ENCODE results near the gene GORAB. TPM values are rescaled to one million over a fixed set of nuclear protein-coding genes. Genes with fewer than 3 reads are reported as not detected.

GORAB gene
- polyA plus RNA-seq, 1 donor from 2014 or later: 6.6 TPM

GRCh38 chr1:170530972-170531757 is 801 bp upstream of the GORAB start:
- H3K4me1 Mint-ChIP-seq: peaks cover 7 to 10% (median 8%) of the 10 kb centered on the region in 3 donors
- peaks cover 2% of the 10 kb centered on the region for H3K36me3 Mint-ChIP-seq
- H3K4me3 Mint-ChIP-seq: no peak overlapping the region
- H3K9me3 Mint-ChIP-seq: no peaks in the 10 kb centered on the region
- H3K27ac Mint-ChIP-seq: peak overlapping the region in 1 of 3 donors; percentile 26
- H3K27me3 Mint-ChIP-seq: peaks cover 2% of the 10 kb centered on the region

DNA sequence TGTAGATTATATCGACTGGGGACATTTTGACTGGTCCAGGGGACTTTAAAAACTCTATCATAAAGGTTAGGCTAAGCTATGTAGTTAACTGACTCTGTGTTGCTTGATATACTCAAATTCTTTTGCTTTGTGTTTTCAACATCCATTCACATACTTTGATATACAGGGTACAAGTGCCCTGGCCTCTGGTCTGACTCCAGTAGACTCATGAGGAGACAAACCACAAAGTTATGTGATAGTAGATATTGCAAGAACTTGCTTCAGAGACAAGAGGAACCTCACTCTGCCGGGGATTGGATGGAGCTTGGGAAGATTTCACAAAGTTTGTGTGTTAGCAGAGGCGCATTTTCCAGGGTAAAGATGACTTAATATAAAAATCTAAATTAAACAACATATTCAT is 1.3 kb downstream of the GORAB start:
- Mint-ChIP-seq H3K9me3 (no peaks in the 10 kb centered on the region), H3K36me3 (peaks cover 2% of the 10 kb centered on the region), H3K4me3 (no peak overlapping the region), H3K4me1 (peaks cover 9 to 10% (median 10%) of the 10 kb centered on the region in 3 donors), H3K27me3 (peaks cover 2% of the 10 kb centered on the region), H3K27ac (no peak overlapping the region)

DNA sequence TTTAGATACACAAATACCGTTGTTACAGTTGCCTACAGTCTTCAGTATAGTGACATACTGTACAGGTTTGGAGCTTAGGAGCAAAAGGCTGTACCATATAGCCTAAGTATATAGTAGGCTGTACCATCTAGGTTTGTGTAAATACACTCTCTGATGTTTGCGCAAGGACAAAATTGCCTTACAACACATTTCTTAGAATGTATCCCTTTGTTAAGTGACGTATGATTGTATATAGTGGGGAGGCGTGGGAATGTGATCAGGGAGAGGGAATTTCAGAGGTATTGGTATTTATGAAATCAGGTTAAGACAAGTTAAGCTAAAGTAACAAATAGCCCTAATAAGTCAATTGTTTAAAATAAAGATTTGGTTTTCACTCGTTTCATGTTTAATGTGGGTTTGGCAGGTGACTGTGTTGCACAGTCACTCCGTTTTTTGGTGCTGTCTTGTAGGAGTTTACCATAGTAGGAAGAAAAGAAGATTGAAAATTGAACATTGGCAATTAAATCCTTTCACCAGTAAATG is 2.7 kb downstream of the GORAB start:
- Mint-ChIP-seq H3K9me3 (no peaks in the 10 kb centered on the region), H3K4me1 (peaks cover 9 to 10% (median 10%) of the 10 kb centered on the region in 3 donors), H3K4me3 (peak overlapping the region in 2 of 4 donors; percentile 13 to 38), H3K27me3 (peaks cover 2% of the 10 kb centered on the region), H3K36me3 (peaks cover 2% of the 10 kb centered on the region), H3K27ac (no peak overlapping the region)

GRCh38 chr1:170535418-170535817 is 3.5 kb downstream of the GORAB start:
- no peak overlapping the region for H3K27ac Mint-ChIP-seq
- peaks cover 5 to 10% (median 7%) of the 10 kb centered on the region in 3 donors for H3K4me1 Mint-ChIP-seq
- peaks cover 2% of the 10 kb centered on the region for H3K27me3 Mint-ChIP-seq
- H3K36me3 Mint-ChIP-seq: peaks cover 5% of the 10 kb centered on the region
- no peaks in the 10 kb centered on the region for H3K9me3 Mint-ChIP-seq
- H3K4me3 Mint-ChIP-seq: peak overlapping the region in 1 of 4 donors; percentile 38

- Mint-ChIP-seq H3K9me3 (no peaks in the 10 kb centered on the region), H3K4me3 (no peak overlapping the region), H3K4me1 (peaks cover 5 to 10% (median 7%) of the 10 kb centered on the region in 3 donors), H3K27ac (peak overlapping the region in 1 of 3 donors; percentile 28), H3K27me3 (no peaks in the 10 kb centered on the region), H3K36me3 (peaks cover 8% of the 10 kb centered on the region)
These were observed 5.1 kb downstream of the GORAB start for GRCh38 chr1:170536924-170537551.

DNA sequence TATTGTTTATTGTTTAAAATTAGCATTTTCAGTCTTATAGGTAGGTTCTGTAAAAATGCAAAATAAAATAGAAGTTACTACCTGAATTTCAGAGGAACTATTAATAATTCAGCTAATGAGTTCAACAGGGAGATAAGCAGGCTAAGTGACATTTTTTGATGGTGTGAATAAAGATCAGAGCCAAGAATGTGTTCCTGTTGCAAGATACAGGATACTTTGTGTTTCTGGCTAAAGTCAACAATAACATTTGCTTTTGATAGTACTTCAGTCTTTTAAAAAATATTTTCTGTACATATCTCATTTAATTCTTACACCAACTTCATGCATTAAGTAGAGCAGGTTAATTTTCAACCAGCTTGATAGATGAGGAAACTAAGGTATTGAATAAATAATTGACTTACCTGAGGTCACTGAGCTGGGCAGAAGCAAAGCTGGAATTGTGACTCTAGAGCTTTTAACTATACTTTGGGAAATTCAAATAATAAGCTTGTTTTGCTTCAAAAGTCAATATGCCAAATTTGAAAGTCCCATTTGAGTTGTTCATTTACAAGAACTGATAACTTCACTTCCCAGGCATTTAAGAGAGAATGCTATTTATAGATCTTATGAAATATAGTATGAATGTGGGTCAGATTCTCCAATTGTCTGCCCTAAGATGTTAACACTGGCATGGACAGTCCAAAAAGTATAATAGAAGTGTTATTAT is 6.0 kb downstream of the GORAB start:
- peaks cover 8% of the 10 kb centered on the region for H3K36me3 Mint-ChIP-seq
- no peaks in the 10 kb centered on the region for H3K27me3 Mint-ChIP-seq
- no peak overlapping the region for H3K27ac Mint-ChIP-seq
- peaks cover 5 to 10% (median 7%) of the 10 kb centered on the region in 3 donors for H3K4me1 Mint-ChIP-seq
- no peaks in the 10 kb centered on the region for H3K9me3 Mint-ChIP-seq
- no peak overlapping the region for H3K4me3 Mint-ChIP-seq

GRCh38 chr1:170538687-170539086 is 6.7 kb downstream of the GORAB start:
- no peaks in the 10 kb centered on the region for H3K27me3 Mint-ChIP-seq
- no peak overlapping the region for H3K27ac Mint-ChIP-seq
- no peak overlapping the region for H3K4me3 Mint-ChIP-seq
- H3K36me3 Mint-ChIP-seq: peaks cover 12% of the 10 kb centered on the region
- peaks cover 5 to 10% (median 7%) of the 10 kb centered on the region in 3 donors for H3K4me1 Mint-ChIP-seq
- no peaks in the 10 kb centered on the region for H3K9me3 Mint-ChIP-seq

- H3K27ac Mint-ChIP-seq: no peak overlapping the region
These were observed 7.2 kb downstream of the GORAB start for GRCh38 chr1:170539154-170539553.

DNA sequence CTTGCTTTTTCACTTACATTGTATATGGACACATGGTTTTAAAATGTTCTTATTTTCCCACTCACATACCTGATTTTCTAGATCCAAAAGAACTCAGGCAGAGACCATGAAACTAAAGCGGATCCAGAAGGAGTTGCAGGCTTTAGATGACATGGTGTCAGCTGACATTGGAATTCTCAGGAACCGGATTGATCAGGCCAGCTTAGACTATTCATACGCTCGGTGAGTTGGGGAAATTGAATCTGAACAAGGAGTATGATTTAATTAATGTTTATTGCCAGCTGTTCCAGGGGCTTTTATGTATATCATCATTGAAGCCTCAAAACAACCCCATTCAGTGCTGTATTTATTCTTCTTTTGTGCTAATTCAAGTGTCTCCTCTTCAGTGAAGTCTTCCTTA is 12.7 kb downstream of the GORAB start:
- Mint-ChIP-seq H3K36me3 (peaks cover 32% of the 10 kb centered on the region), H3K9me3 (peaks cover 0 to 1% (median 0%) of the 10 kb centered on the region in 3 donors), H3K4me1 (no peaks in the 10 kb centered on the region), H3K4me3 (no peak overlapping the region), H3K27ac (no peak overlapping the region), H3K27me3 (no peaks in the 10 kb centered on the region)

More at GRCh38 chr1:170539154-170539553, 7.2 kb downstream of the GORAB start:
- Mint-ChIP-seq H3K36me3 (peaks cover 17% of the 10 kb centered on the region), H3K4me3 (no peak overlapping the region), H3K4me1 (peaks cover 5 to 10% (median 7%) of the 10 kb centered on the region in 3 donors), H3K27me3 (no peaks in the 10 kb centered on the region), H3K9me3 (no peaks in the 10 kb centered on the region)

- peaks cover 0 to 1% (median 0%) of the 10 kb centered on the region in 3 donors for H3K9me3 Mint-ChIP-seq
- H3K36me3 Mint-ChIP-seq: peaks cover 28% of the 10 kb centered on the region
- H3K27me3 Mint-ChIP-seq: no peaks in the 10 kb centered on the region
- H3K27ac Mint-ChIP-seq: no peak overlapping the region
- H3K4me1 Mint-ChIP-seq: no peaks in the 10 kb centered on the region
- no peak overlapping the region for H3K4me3 Mint-ChIP-seq
These were observed 13.5 kb downstream of the GORAB start for GRCh38 chr1:170545476-170545875.

- H3K9me3 Mint-ChIP-seq: peaks cover 0 to 1% (median 0%) of the 10 kb centered on the region in 3 donors
- no peak overlapping the region for H3K4me3 Mint-ChIP-seq
- no peaks in the 10 kb centered on the region for H3K4me1 Mint-ChIP-seq
- peaks cover 28% of the 10 kb centered on the region for H3K36me3 Mint-ChIP-seq
- no peaks in the 10 kb centered on the region for H3K27me3 Mint-ChIP-seq
- H3K27ac Mint-ChIP-seq: no peak overlapping the region
These were observed 15.3 kb downstream of the GORAB start for GRCh38 chr1:170547255-170547654.

GRCh38 chr1:170548497-170548896 is 16.5 kb downstream of the GORAB start:
- Mint-ChIP-seq H3K4me1 (no peaks in the 10 kb centered on the region), H3K4me3 (no peak overlapping the region), H3K27ac (no peak overlapping the region), H3K36me3 (peaks cover 28% of the 10 kb centered on the region), H3K27me3 (no peaks in the 10 kb centered on the region), H3K9me3 (peaks cover 0 to 1% (median 0%) of the 10 kb centered on the region in 3 donors)

DNA sequence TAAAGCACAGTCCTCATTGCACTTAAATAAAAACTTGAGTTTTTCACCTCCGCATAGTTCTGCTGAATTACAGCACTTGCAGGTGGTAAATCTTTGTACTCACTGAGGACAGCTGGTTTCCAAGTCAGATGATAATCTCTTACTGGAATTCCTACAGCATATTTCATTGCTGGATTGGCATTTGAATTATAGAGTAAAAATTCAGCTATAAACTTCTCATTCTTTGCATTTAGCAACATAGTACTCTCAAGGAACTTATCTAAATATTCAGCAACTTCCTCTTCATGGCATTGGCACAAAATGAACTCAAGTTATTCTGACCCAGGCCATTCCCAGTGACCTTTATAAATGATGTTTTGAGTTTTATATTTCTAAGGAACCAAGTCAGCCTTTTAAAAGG is 23.4 kb downstream of the GORAB start:
- H3K27ac Mint-ChIP-seq: no peak overlapping the region
- peaks cover 7% of the 10 kb centered on the region for H3K36me3 Mint-ChIP-seq
- peaks cover 0 to 20% (median 7%) of the 10 kb centered on the region in 3 donors for H3K9me3 Mint-ChIP-seq
- no peak overlapping the region for H3K4me3 Mint-ChIP-seq
- no peaks in the 10 kb centered on the region for H3K27me3 Mint-ChIP-seq
- H3K4me1 Mint-ChIP-seq: peaks cover 0 to 2% (median 0%) of the 10 kb centered on the region in 3 donors

- Mint-ChIP-seq H3K27ac (no peak overlapping the region), H3K4me1 (peaks cover 0 to 2% (median 0%) of the 10 kb centered on the region in 3 donors), H3K27me3 (no peaks in the 10 kb centered on the region), H3K4me3 (no peak overlapping the region), H3K9me3 (peaks cover 1 to 26% (median 7%) of the 10 kb centered on the region in 3 donors), H3K36me3 (peaks cover 5% of the 10 kb centered on the region)
These were observed 25.0 kb downstream of the GORAB start for GRCh38 chr1:170556917-170557316.

GRCh38 chr1:170558731-170559130 is 26.8 kb downstream of the GORAB start:
- Mint-ChIP-seq H3K36me3 (peaks cover 2% of the 10 kb centered on the region), H3K27ac (no peak overlapping the region), H3K4me1 (peaks cover 0 to 2% (median 0%) of the 10 kb centered on the region in 3 donors), H3K9me3 (peaks cover 1 to 26% (median 7%) of the 10 kb centered on the region in 3 donors), H3K4me3 (no peak overlapping the region), H3K27me3 (no peaks in the 10 kb centered on the region)
